ENCODE data around the gene PSMA3.

GRCh38 chr14:58274881-58275280 lies 30.2 kb downstream of the PSMA3 start:
- TF ChIP-seq POLR2A (IDR thresholded peaks at IDR 0.05; ENCODE audit: extremely low read depth, insufficient read length) (no peak), CTCF (IDR thresholded peaks at IDR 0.05; ENCODE audit: low read depth, low read length) (no peak), MAX (IDR thresholded peaks at IDR 0.05; ENCODE audit: low read depth, low read length) (no peak), MYC (IDR thresholded peaks at IDR 0.05; ENCODE audit: low read depth, low read length) (no peak)
